Ovary (tissue), 3 donors: ENCODE data around the gene CAMTA1.

Source experiments
- CTCF ChIP-seq, 3 donors: fragments of 450-650 bp in 2 of 3; fragments of 200-600 bp in 1 of 3; IDR thresholded peaks; one replicate each; pipeline versions ENCODE4 v1.5.1 to v1.8.0; 2016 to 2022; ENCODE audit warnings: antibody characterized with exemption in 3 of 3, mild to moderate bottlenecking in 1 of 3
- POLR2A ChIP-seq: fragments of 450-650 bp; IDR thresholded peaks from one replicate; pipeline ENCODE4 v1.6.1; 2017; ENCODE audit warnings: antibody characterized with exemption, mild to moderate bottlenecking, moderate library complexity
- donor health status: DM: no; HTN: no; CAD: no.

GRCh38 chr1:7018826-7019225 is 233.6 kb downstream of the CAMTA1 start:
- TF ChIP-seq CTCF (IDR thresholded peaks at IDR 0.05) (no peak), POLR2A (no peak)
